ENCODE measurements around the gene ZNF91.

Gene ZNF91

DNA sequence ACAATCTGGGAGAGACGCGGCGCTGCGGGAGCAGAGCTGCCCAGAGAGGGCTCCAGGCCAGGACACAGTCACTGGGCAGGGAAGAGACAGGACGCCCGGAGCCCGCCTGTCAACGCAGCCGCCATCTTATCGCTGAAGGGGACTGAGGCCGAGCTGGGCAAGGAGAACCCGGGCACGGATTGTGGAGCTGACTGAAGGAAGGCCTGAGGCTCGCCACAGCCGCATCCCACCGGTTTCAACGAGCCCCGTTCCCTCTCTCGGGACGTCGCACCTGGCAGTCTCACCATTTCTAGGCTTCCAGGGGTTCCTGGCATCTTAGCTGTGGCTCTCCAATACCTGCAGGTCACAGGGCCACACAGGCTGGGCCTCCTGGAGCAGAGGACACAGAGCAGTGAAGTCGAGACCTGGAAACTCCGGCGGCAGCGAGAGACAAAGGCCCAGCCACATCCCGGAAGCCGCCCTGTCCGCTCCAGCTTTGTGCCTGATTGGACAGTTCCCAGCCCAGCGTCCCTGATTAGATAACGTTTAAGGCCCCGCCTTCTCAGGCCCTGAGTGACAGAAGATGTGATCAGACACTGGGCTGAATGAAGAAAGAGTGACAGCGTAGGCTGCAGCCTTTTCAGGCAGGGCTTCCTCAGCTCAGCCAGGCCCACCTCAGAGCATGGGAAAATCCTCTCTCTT is at the start of gene ZNF91:
TSS of gene ZNF91 (minus strand) at position 431 of the 681 bp plus-strand sequence. CDS start at position 314, 117 bp downstream.
- TF ChIP-seq, protein P1, sequence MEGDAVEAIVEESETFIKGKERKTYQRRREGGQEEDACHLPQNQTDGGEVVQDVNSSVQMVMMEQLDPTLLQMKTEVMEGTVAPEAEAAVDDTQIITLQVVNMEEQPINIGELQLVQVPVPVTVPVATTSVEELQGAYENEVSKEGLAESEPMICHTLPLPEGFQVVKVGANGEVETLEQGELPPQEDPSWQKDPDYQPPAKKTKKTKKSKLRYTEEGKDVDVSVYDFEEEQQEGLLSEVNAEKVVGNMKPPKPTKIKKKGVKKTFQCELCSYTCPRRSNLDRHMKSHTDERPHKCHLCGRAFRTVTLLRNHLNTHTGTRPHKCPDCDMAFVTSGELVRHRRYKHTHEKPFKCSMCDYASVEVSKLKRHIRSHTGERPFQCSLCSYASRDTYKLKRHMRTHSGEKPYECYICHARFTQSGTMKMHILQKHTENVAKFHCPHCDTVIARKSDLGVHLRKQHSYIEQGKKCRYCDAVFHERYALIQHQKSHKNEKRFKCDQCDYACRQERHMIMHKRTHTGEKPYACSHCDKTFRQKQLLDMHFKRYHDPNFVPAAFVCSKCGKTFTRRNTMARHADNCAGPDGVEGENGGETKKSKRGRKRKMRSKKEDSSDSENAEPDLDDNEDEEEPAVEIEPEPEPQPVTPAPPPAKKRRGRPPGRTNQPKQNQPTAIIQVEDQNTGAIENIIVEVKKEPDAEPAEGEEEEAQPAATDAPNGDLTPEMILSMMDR (conservative IDR thresholded peaks at IDR 0.05; ENCODE audit: low read length): no peak
- H3K4me3 ChIP-seq (ENCODE audit: low read length): peak within 1 kb of the TSS; percentile 99
- DNase-seq (ENCODE audit: low read depth): peak; percentile 95

DNA sequence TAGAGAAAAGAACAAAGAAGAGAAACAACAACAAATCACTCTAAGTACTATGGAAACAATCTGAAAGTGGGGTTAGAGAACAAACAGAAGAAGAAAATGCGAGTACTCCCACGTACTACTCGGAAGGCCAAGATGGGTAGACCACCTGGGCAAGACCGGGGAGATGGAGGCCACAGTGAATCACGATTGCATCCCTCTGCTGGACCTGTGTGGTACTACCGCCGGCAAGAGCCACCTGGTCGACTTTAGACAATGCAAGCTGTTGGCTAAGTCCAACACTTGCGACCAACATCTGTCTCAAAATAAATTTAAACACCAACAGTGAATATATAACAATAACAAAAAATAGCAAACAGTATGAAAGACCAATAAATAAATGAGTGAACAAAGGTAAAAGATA is 45.5 kb upstream of the ZNF91 start:
- H3K4me3 ChIP-seq (ENCODE audit: low read length): no peak overlapping the region
- DNase-seq (ENCODE audit: low read depth): no peak
- TF ChIP-seq, protein P1 (conservative IDR thresholded peaks at IDR 0.05; ENCODE audit: low read length): peak; percentile 27; the same call in 1 of the 2 replicates

DNA sequence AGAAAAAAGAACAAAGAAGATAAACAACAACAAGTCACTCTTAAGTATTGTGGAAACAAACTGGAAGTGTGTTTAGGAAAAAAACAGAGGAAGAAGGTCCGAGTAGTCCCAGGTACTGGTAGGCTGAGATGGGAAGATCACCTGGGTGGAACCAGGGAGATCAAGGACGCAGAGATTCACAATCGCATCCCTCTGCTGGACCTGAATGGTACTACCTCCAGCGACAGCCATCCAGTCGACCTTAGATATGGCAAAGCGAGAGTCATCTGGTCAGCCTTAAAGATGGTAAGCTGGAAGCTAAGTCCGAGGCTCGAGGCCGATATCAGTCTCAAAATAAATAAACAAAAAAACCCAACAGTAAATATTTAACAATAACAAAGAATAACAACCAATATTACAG is 44.9 kb upstream of the ZNF91 start:
- no peak for DNase-seq (ENCODE audit: low read depth)
- no peak overlapping the region for H3K4me3 ChIP-seq (ENCODE audit: low read length)
- TF ChIP-seq, protein P1 (conservative IDR thresholded peaks at IDR 0.05; ENCODE audit: low read length): no peak; the same call in 1 of the 2 replicates

DNA sequence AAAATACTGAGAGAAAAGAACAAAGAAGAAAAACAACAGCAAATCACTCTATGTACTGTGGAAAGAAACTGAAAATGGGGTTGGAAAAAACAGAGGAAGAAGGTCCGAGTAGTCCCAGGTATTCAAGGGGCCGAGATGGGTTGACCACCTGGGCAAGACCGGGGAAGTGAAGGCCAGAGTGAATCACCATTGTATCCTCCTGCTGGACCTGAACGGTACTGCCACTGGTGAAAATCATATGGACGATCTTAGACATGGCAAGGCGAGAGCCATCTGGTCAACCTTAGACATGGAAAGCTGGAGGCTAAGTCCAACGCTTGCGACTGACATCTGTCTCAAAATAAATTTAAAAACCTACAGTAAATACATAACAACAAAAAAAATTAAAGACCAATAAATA is 44.4 kb upstream of the ZNF91 start:
- no peak for DNase-seq (ENCODE audit: low read depth)
- H3K4me3 ChIP-seq (ENCODE audit: low read length): no peak overlapping the region
- TF ChIP-seq, protein P1 (conservative IDR thresholded peaks at IDR 0.05; ENCODE audit: low read length): 0 out of 2 replicates have a peak, but pooled peaks have one; percentile 4

DNA sequence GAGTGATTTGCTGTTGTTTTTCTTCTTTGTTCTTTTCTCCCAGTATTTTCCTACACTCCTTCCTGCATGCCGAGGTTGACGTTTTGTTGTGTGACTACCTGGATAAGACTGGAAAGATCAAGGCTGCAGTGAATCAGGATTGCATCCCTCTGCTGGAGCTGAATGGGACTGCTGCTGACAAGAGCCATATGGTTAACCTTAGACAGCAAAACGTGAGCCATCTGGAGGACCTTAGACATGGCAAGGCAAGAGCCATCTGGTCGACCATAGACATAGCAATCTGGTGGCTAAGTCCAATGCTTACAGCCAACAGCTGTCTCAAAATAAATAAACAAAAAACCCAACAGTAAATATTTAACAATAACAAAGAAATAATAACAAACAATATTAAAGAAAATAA is 42.6 kb upstream of the ZNF91 start:
- TF ChIP-seq, protein P1 (conservative IDR thresholded peaks at IDR 0.05; ENCODE audit: low read length): no peak
- DNase-seq (ENCODE audit: low read depth): no peak
- no peak overlapping the region for H3K4me3 ChIP-seq (ENCODE audit: low read length)

DNA sequence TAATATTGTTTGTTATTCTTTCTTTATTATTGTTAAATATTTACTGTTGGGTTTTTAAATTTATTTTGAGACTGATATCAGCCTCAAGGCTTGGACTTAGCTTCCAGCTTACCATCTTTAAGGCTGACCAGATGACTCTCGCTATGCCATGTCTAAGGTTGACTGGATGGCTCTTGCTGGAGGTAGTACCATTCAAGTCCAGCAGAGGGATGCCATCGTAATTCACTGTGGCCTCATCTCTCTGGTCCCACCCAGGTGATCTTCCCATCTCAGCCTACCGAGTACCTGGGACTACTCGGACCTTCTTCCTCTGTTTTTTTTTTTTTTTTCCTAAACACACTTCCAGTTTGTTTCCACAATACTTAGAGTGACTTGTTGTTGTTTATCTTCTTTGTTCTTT is 41.7 kb upstream of the ZNF91 start:
- TF ChIP-seq, protein P1 (conservative IDR thresholded peaks at IDR 0.05; ENCODE audit: low read length): peak; percentile 28
- no peak overlapping the region for H3K4me3 ChIP-seq (ENCODE audit: low read length)
- no peak for DNase-seq (ENCODE audit: low read depth)

DNA sequence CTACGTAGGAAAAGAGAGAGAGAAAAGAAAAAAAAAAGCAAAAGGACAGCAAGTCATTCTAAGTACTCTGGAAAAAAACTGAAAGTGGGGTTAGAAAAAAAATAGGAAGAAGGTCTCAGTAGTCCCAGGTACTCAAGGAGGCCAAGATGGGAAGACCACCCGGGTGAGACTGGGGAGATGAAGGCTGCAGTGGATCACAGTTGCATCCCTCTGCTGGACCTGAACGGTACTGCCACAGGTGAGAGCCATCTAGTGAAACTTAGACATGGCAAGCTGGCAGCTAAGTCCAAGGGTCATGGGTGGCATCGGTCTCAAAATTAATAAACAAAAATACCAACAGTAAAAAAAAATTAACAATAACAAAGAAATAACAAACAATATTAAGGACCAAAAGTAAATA is 41.0 kb upstream of the ZNF91 start:
- no peak for DNase-seq (ENCODE audit: low read depth)
- no peak overlapping the region for H3K4me3 ChIP-seq (ENCODE audit: low read length)
- TF ChIP-seq, protein P1 (conservative IDR thresholded peaks at IDR 0.05; ENCODE audit: low read length): no peak; the same call in 1 of the 2 replicates

Measured in AG10803 (cell line).